ENCODE data around the gene GTF3C5.
"Not testable (repeated sequence)": the region's sequence is repeated elsewhere in the genome, so short reads cannot be mapped to it uniquely, and the experiment has no call there.

GRCh38 chr9:133080786-133081779 is 50.3 kb downstream of the GTF3C5 start:
- not testable (repeated sequence) for TF ChIP-seq CTCF (conservative IDR thresholded peaks at IDR 0.05); EZH2 (IDR thresholded peaks at IDR 0.05; ENCODE audit: low read depth)

Measured in PC-9 (cell line).